ENCODE measurements around the gene MALRD1.
A peak's percentile ranks its signal among the peaks of the same experiment; 100 is the strongest.

Gene MALRD1

DNA sequence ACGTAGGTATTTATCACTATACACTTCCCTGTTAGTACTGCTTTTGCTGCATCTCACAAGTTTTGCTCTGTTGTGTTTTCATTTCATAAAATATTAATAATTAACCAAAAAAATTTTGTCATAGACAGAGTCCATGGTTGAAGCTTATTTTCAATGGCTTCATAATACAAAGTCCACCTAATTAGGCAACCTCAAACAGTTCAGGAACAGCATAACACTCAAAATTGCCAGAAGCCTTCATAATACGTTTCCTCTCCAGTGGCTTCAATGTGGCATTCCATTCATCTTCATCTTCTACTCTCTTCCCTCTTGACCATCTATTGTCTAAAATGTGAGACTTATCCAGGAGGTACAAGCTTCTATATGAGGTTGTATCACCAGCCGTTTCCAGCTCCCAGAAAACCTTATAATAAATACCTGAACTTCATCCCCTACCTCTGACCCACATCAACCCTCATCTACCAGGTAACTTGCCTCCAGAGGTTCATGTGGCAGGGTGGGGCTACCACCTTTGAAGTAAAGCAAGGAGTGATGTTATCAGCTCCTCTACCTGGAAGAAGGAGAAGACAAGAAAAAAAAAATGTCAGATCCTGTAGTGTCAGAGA lies 337.3 kb downstream of the MALRD1 start:
- DNase-seq = no peak

- DNase-seq = no peak
Measured at GRCh38 chr10:19408924-19409323, 360.3 kb downstream of the MALRD1 start.

GRCh38 chr10:19411119-19411518 lies 362.5 kb downstream of the MALRD1 start:
- DNase-seq = no peak

DNA sequence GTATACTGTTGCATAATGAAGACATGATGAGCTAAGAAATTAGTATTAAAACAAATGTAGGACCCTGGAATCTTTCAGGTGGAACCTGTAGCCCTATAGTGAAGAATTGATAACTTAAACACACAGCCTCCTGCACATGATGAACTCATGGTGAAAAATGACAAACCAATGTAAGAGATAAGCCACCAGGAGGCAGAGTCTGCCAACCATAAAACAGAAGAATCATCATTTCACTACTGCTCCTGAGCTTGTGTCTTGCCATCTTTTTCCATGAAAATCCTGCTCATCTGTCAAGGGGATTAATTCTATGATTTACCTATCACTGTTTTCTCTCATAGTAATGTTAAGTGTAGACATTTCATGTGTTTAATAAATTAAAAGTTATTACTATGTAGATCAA lies 363.9 kb downstream of the MALRD1 start:
- peak in 1 of 2 donors; percentile 5 for DNase-seq

DNA sequence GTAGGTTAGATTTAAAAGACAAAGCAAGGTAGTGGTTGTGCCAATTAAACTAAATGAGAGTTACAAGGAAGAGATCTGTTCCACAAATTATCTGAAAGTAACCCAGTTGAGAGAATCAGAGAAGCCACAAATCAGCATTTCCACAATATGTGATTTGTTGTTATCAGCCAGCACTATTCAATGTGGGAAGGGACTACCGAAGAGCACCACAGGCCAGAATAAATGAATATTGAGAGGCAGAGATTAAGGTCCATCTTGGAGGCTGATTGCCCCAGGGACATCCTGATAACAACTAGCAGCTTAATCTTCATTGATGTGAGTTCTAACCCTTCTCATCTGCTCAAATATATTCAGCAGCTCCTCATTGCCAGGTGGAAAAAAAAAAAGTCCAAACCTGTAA lies 367.6 kb downstream of the MALRD1 start:
- no peak for DNase-seq

DNA sequence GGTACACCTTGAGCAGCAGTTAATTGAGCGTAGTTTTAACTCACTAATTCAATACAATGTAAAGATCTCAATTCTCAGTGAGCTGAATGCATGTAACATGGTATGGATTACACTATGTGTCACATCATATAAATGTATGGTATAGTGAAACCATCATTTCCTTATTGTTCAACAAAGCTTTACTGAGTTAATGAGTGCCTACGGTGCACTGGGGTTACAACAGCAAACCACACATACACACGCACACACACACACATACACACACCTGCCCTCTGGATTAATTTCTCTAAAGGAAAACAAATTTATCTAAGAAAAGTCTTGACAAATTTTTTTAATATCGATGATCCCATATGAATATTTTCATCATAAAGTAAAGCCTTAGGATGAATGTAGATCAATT lies 369.1 kb downstream of the MALRD1 start:
- DNase-seq = no peak

DNA sequence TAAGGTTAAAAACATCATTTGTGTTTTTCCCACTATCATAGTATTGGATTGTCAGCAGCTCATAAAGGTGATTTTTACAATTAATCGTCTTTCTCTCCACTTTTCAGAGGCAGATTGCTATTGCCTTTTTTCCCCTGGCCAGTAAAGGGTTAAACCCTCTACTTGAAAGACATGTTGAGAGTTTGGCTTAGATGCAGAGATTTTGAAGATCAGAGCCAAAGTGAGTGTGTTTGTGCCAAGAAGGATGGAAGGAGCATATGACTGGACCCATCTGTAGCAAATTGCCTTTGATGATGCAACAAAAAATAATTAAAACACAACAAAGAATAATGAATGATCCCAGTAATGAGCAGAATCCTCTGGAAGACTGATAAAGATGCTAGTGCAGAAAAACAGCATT lies 373.1 kb downstream of the MALRD1 start:
- DNase-seq = no peak

DNA sequence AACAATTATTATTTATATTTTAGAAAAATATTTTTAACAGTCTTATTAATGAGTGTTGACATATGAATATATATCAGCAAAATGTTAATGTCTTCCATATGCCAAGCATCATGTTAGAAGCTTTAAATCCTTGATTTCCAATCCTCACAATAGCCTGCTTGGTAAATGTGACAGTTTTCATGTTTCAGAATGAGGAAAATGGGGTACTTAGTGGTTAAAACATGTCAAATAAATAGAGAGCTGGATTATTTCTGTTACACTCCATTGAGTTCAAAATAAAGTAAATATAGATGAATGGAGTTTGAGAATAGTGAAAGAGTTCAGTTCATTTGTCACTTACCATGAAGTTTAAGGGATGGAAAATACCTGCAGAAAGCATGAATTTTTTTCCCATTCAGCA lies 377.4 kb downstream of the MALRD1 start:
- no peak for DNase-seq

GRCh38 chr10:19431622-19432351 lies 383.2 kb downstream of the MALRD1 start:
- no peak for DNase-seq

DNA sequence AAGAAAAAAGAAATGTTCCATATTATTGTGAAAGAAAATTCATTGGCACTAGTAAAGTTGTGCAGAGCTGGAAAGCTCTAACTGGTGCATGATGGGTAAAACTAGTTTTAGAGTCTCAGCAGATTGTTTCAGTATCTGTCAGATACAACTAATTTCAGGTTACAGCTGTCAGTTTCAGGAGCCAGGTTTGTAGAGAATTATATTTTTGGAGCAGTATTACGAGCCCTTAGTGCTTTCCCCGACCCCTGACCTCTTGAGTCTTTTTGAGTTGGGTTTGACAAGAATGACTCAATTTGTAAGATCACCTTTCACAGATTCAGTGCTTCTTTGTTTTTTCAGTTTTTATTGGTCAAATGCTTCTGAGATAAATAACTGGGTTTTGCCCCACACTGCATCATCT lies 401.3 kb downstream of the MALRD1 start:
- DNase-seq = no peak

GRCh38 chr10:19451356-19451755 lies 402.8 kb downstream of the MALRD1 start:
- no peak for DNase-seq

- DNase-seq = no peak
Measured at GRCh38 chr10:19451937-19452336, 403.3 kb downstream of the MALRD1 start.

GRCh38 chr10:19453967-19454366 lies 405.4 kb downstream of the MALRD1 start:
- DNase-seq = no peak

- no peak for DNase-seq
Measured at GRCh38 chr10:19461588-19461987, 413.0 kb downstream of the MALRD1 start.

- no peak for DNase-seq
Measured at GRCh38 chr10:19466709-19467108, 418.1 kb downstream of the MALRD1 start.

- no peak for DNase-seq
Measured at GRCh38 chr10:19468413-19468812, 419.8 kb downstream of the MALRD1 start.

DNA sequence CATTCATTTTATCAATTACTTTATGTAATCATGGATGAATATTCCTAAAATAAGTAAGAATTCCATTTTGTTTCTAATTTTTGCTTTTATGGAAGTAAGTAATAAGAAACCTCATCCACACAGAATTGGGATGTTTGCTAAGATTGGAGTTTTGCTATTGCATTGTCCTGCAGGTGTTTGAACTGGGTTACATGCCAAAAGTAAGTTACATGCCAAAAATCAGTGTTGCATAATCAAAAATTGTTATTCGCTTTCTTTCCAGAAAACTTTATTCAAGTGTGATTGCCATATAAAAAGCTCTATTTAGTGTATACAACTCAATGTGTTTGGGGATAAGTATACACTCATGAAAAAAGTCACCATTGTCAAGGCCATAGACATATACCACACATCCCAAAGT lies 420.9 kb downstream of the MALRD1 start:
- DNase-seq = no peak

- DNase-seq = no peak
Measured at GRCh38 chr10:19479854-19480253, 431.3 kb downstream of the MALRD1 start.

DNA sequence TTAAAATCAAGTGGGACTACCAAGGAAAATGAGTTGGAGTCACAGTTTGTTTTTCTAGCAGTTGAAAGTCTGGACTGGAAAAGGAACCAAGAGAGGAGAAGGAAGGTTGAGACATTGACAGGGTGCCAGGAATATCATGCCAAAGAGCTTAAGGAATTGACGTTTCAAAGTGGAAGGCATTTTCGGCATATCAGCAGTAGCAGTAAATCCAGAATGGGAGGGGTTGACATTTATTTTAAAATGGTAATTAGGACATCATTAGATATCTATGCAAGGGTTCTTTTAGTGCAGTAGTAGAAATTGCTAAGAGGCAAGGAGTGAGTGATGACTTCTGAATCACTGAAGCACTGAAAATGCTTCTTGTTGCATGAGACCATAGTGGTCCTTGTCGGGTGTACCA lies 431.8 kb downstream of the MALRD1 start:
- DNase-seq = no peak

GRCh38 chr10:19483421-19483820 lies 434.8 kb downstream of the MALRD1 start:
- DNase-seq = no peak

DNA sequence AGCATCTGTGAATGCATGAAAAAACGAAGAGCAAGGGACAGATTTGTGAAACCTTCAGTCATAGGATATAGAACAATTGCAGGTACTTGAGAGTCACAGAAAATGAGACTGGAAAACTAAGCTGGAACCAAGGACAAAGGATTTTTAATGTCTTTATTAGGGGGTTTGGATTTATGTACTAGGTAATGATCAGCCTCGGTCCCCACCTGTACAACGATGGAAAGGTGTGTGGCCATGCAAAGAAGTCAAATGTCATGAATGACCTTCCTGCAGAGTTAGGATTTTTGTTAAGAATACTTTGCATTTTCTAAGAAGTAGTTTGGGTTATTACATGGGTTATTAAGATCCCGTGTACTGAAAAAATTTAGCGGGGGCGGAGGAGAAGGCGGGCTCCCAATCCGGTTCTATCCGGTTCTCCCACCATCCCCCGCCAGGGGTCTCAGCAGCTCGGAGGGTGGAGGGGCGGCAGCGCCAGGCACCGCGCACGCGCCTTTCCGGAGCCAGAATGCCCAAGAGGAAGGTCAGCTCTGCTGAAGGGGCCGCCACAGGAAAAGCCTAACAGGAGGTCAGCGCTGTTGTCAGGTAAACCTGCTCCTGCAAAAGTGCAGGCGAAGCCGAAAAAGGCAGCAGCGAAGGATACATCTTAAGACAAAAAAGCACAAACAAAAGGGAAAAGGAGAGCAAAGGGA lies 440.1 kb downstream of the MALRD1 start:
- no peak for DNase-seq

GRCh38 chr10:19491166-19491565 lies 442.6 kb downstream of the MALRD1 start:
- DNase-seq = no peak

- DNase-seq = no peak
Measured at GRCh38 chr10:19493917-19494316, 445.3 kb downstream of the MALRD1 start.

DNA sequence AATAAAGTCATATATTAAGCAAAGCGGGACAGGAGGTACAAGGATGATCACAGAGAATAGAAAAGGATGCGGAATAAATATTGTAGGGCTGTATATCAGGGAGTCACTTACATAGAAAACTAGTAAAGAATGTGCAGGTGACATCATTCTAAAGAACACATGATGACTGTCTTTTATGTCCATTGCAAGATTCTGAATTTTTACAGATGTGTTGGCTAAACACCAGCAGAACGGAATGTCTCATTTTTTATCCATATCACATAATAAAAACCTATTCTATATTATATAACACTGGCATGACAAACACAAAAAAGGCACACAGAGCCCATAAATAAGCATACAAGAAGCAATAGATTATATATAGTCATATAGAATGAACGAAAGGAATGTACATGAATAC lies 448.4 kb downstream of the MALRD1 start:
- no peak for DNase-seq
